ENCODE measurements around the gene FMO2. TPM values are rescaled to one million over a fixed set of nuclear protein-coding genes. Genes with fewer than 3 reads are reported as not detected.

FMO2 gene
- total and polyA plus RNA-seq, 2 of the 8 experiments (the other 6 are each of a cell fraction or from before 2014, with no cell fraction given) = not detected

DNA sequence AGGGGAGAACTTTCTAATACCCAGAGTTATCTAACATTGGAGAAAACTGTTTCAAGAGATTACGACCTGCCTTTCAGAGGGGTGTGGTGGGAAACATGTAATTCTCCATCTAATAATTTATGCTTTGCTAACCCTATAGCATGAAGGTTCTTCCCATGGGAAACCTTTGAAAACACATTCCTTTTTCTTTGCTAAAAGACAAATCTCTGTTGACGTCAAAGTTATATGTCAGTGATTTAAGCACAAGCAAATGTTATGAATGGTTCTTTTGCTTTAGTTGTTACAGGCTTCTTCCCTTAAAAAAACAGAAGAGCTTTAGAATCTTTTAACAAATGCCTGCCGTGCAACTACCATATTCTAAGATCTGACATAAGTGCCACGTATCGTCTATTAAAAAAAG lies 19.2 kb downstream of the FMO2 start (continued):
- TF ChIP-seq, protein P1, sequence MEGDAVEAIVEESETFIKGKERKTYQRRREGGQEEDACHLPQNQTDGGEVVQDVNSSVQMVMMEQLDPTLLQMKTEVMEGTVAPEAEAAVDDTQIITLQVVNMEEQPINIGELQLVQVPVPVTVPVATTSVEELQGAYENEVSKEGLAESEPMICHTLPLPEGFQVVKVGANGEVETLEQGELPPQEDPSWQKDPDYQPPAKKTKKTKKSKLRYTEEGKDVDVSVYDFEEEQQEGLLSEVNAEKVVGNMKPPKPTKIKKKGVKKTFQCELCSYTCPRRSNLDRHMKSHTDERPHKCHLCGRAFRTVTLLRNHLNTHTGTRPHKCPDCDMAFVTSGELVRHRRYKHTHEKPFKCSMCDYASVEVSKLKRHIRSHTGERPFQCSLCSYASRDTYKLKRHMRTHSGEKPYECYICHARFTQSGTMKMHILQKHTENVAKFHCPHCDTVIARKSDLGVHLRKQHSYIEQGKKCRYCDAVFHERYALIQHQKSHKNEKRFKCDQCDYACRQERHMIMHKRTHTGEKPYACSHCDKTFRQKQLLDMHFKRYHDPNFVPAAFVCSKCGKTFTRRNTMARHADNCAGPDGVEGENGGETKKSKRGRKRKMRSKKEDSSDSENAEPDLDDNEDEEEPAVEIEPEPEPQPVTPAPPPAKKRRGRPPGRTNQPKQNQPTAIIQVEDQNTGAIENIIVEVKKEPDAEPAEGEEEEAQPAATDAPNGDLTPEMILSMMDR (IDR thresholded peaks at IDR 0.05; ENCODE audit: control extremely low read depth in 1 of 3, insufficient read depth in 1 of 3, low read depth in 1 of 3, low read length in 3 of 3) = no peak

Data from H1 (cell line).